Endothelial cell of umbilical vein (primary cell): ENCODE data around the gene ACIN1. TPM values are rescaled to one million over a fixed set of nuclear protein-coding genes. Genes with fewer than 3 reads are reported as not detected.

ENCODE experiments used
- BruUV-seq: library from RNA; stranded (reverse); fragments of 400-500 nt; replicated peaks from 2 replicates; lab custom pipeline; 2021; lab: Mats Ljungman, UMichigan
- CTCF ChIA-PET: fragments of 300-600, 350-600 bp; sonication (Branson Sonifier 250); formaldehyde crosslinking; loops from one replicate; lab custom pipeline; 2021; ENCODE audit warnings: antibody characterized with exemption, inconsistent platforms; lab: Charles Lee
- POLR2A ChIA-PET: fragments of 300-600, 350-600 bp; sonication (Branson Sonifier 250); formaldehyde crosslinking; loops from one replicate; lab custom pipeline; 2021; ENCODE audit warnings: antibody characterized with exemption, inconsistent platforms; lab: Charles Lee
- DNase-seq: peaks from one replicate; pipeline ENCODE4 v3.0.0-alpha.2; 2011; ENCODE audit warnings: low read depth, low spot score
- FAIRE-seq: peaks from 2 replicates; lab custom pipeline; 2011; peaks lifted over from hg19 to GRCh38; lab: Jason Lieb, UNC
- H2AFZ ChIP-seq: 2 replicates; pipeline ENCODE4 v1.6.0; 2012; ENCODE audit warnings: low read depth, low read length, control low read depth, inconsistent platforms
- H3K27ac ChIP-seq: 2 replicates; pipeline ENCODE4 v1.5.1; 2011; ENCODE audit warnings: low read depth, mild to moderate bottlenecking, control low read depth, low read length, moderate library complexity; ENCODE audit not compliant: insufficient read depth
- H3K27me3 ChIP-seq, 2 experiments: 2 replicates each; pipeline versions ENCODE4 v1.6.0 to v1.6.1; 2011; ENCODE audit warnings: low read length in 2 of 2, mixed read lengths in 1 of 2; ENCODE audit not compliant: control insufficient read depth in 2 of 2, insufficient read depth in 2 of 2
- H3K36me3 ChIP-seq, 2 experiments: 2 replicates in 1 of 2; 3 replicates in 1 of 2; pipeline ENCODE4 v1.5.1; 2011; ENCODE audit warnings: low read length in 2 of 2, mild to moderate bottlenecking in 1 of 2, moderate library complexity in 1 of 2; ENCODE audit not compliant: control insufficient read depth in 2 of 2, insufficient read depth in 2 of 2; ENCODE audit errors: extremely low read depth in 1 of 2
- H3K4me1 ChIP-seq: 3 replicates; pipeline ENCODE4 v1.5.1; 2011; ENCODE audit warnings: mild to moderate bottlenecking, low read length; ENCODE audit not compliant: control insufficient read depth, insufficient read depth; ENCODE audit errors: extremely low read depth
- H3K4me2 ChIP-seq: 2 replicates; pipeline ENCODE4 v1.6.1; 2011; ENCODE audit warnings: low read length, control low read depth, mixed read lengths; ENCODE audit not compliant: insufficient read depth
- H3K4me3 ChIP-seq, 3 experiments: fragments of 200-600 bp in 1 of 3; sonication (generic), shearing (Covaris generic) in 1 of 3; replicated peaks in 1 of 3; 2 replicates each; pipeline ENCODE4 v1.5.1; 2011 to 2016; ENCODE audit warnings: control low read depth in 3 of 3, low read length in 3 of 3, mild to moderate bottlenecking in 2 of 3, inconsistent platforms in 1 of 3, low read depth in 1 of 3, moderate library complexity in 1 of 3; ENCODE audit not compliant: insufficient read depth in 1 of 3
- H3K79me2 ChIP-seq: 2 replicates; pipeline ENCODE4 v1.6.0; 2012; ENCODE audit warnings: low read length, inconsistent platforms; ENCODE audit not compliant: control insufficient read depth, insufficient read depth
- H3K9ac ChIP-seq: replicated peaks from 2 replicates; pipeline ENCODE3; 2011; ENCODE audit warnings: low read length, control low read depth; ENCODE audit not compliant: insufficient read depth; ENCODE audit errors: extremely low read depth
- H3K9me1 ChIP-seq: replicated peaks from 3 replicates; pipeline ENCODE4 v1.6.0; 2011; ENCODE audit warnings: mild to moderate bottlenecking, low read length; ENCODE audit not compliant: control insufficient read depth, insufficient read depth; ENCODE audit errors: extremely low read depth
- H3K9me3 ChIP-seq: replicated peaks from 2 replicates; pipeline ENCODE4 v1.5.1; 2012; ENCODE audit warnings: low read length, inconsistent platforms; ENCODE audit not compliant: control insufficient read depth, insufficient read depth
- H4K20me1 ChIP-seq: replicated peaks from 2 replicates; pipeline ENCODE3; 2011; ENCODE audit warnings: mild to moderate bottlenecking, low read length; ENCODE audit not compliant: control insufficient read depth, insufficient read depth; ENCODE audit errors: extremely low read depth
- FOS ChIP-seq: IDR thresholded peaks from 2 replicates; pipeline ENCODE4 v1.6.1; 2011; ENCODE audit warnings: mild to moderate bottlenecking, low read length, moderate library complexity, borderline replicate concordance; ENCODE audit not compliant: insufficient read depth
- POLR2AphosphoS5 ChIP-seq: IDR thresholded peaks from 2 replicates; pipeline ENCODE4 v1.6.1; 2012; ENCODE audit warnings: low read depth, mild to moderate bottlenecking, control low read depth, low read length, moderate library complexity; ENCODE audit not compliant: insufficient read depth
- dilution Hi-C: fragments of 300-500 bp; cut with MboI; formaldehyde crosslinking; loops from one replicate; pipeline ENCODE4 v1.15.0; 2019; ENCODE audit warnings: low sequenced_read_pairs; ENCODE audit not compliant: extremely low pct_ligation_motif_present
- intact Hi-C: fragments of 100-400 bp; cut with micrococcal nuclease; formaldehyde crosslinking; loops from one replicate; pipeline ENCODE4 v1.10.0; 2022
- polyA plus RNA-seq, 4 experiments: library from polyadenylated mRNA; depleted of rRNA in 3 of 4; stranded (reverse) in 3 of 4; unstranded in 1 of 4; fragments of >200 nt; gene quantifications; 2 replicates each; pipeline versions ENCODE4 v1.2.1 to v1.2.3, GENCODE V29; 2011 to 2012; ENCODE audit warnings: missing spikeins in 1 of 4
- total RNA-seq: library from RNA; stranded (reverse); gene quantifications from 2 replicates; pipeline ENCODE4 v1.2.3, GENCODE V29; 2021
- TF ChIP-seq, protein P1 (sequence below), 2 donors: IDR thresholded peaks; 1 replicate in 1 of 2; 2 replicates in 1 of 2; pipeline ENCODE4 v1.5.1; 2011; ENCODE audit warnings: low read length in 2 of 2, mild to moderate bottlenecking in 2 of 2, moderate library complexity in 2 of 2, control low read depth in 1 of 2, inconsistent platforms in 1 of 2, low read depth in 1 of 2; ENCODE audit not compliant: insufficient read depth in 1 of 2; ENCODE audit errors: extremely low read depth in 1 of 2

ACIN1 gene
- total and polyA plus RNA-seq, 2 donors (not counting 3 experiments of a cell fraction or from before 2014, with no cell fraction given): 146 to 240 TPM

DNA sequence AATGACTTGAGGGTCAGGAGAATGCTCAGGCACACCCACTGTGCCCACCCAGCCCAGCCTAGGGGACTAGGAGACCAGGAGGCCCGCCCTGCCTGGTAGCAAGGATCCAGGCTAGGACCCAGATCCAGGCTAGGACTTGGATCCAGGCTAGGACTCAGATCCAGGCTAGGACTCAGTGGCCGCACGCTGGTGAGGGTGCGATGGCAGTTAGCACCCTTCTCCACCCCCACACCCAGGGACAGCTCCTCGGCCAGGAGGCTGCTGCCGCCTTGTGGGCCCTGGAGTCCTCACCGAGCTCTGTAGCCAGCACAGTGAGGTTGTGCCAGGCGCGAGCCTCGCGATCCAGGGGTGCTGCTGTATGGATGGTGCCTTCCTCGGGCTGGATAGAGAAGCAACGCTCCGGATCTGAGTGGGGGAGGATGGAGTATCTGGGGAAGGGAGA lies 42.7 kb downstream of the ACIN1 start:
- POLR2A ChIA-PET: no interaction called here
- Histone ChIP-seq H3K9ac (no peak overlapping the region), H3K27me3 (no peaks in the 10 kb centered on the region), H3K9me3 (no peaks in the 10 kb centered on the region), H3K36me3 (peaks cover 0 to 13% of the 10 kb centered on the region in 2 experiments), H3K9me1 (no peaks in the 10 kb centered on the region), H3K27ac (no peak overlapping the region), H3K4me3 (no peak overlapping the region), H3K79me2 (no peaks in the 10 kb centered on the region), H3K4me1 (peaks cover 14% of the 10 kb centered on the region), H3K4me2 (no peak overlapping the region), H4K20me1 (no peaks in the 10 kb centered on the region), H2AFZ (no peak overlapping the region)
- intact Hi-C loops: loop anchor here (10.0 kb wide), 1 partner anchor 227 kb away; the partner anchor contains the start of gene MRPL52
- TF ChIP-seq, protein P1, sequence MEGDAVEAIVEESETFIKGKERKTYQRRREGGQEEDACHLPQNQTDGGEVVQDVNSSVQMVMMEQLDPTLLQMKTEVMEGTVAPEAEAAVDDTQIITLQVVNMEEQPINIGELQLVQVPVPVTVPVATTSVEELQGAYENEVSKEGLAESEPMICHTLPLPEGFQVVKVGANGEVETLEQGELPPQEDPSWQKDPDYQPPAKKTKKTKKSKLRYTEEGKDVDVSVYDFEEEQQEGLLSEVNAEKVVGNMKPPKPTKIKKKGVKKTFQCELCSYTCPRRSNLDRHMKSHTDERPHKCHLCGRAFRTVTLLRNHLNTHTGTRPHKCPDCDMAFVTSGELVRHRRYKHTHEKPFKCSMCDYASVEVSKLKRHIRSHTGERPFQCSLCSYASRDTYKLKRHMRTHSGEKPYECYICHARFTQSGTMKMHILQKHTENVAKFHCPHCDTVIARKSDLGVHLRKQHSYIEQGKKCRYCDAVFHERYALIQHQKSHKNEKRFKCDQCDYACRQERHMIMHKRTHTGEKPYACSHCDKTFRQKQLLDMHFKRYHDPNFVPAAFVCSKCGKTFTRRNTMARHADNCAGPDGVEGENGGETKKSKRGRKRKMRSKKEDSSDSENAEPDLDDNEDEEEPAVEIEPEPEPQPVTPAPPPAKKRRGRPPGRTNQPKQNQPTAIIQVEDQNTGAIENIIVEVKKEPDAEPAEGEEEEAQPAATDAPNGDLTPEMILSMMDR (IDR thresholded peaks at IDR 0.05; ENCODE audit: extremely low read depth in 1 of 2, insufficient read depth in 1 of 2, low read depth in 1 of 2, low read length in 2 of 2): no peak
- TF ChIP-seq FOS (no peak), POLR2AphosphoS5 (no peak)
- DNase-seq (no peak), FAIRE-seq (no peak)
- dilution Hi-C loops: no loop called here
- no TSS peak for BruUV-seq
- CTCF ChIA-PET: interaction anchor here (1.9 to 13.4 kb wide), 3 partner anchors 10 to 63 kb away, joined by 6 to 1071 read pairs (median 10); partner anchors contain the start of gene AJUBA
